Measurements from ENCODE around the gene YIF1A.

DNA sequence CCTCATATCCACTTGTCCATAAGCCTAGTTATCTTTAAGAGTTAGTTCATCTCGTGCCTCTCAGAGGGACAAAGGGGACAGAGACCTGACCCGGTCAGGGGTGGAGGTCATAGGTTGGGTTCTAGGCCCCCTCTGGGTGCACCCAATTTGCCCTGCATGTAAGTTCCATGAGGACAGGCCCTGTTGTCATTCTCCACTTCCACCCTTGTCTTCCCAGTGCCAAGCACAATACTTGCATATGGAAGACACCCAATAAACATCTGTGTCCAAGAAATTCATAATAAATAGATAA, 1.3 kb upstream of the YIF1A start:
- TF ChIP-seq POLR2AphosphoS5 (IDR thresholded peaks at IDR 0.05; ENCODE audit: low read depth, low read length) = no peak
- TF ChIP-seq RXRA (IDR thresholded peaks at IDR 0.05; ENCODE audit: borderline replicate concordance, low read depth) = no peak
- TF ChIP-seq, protein P1, sequence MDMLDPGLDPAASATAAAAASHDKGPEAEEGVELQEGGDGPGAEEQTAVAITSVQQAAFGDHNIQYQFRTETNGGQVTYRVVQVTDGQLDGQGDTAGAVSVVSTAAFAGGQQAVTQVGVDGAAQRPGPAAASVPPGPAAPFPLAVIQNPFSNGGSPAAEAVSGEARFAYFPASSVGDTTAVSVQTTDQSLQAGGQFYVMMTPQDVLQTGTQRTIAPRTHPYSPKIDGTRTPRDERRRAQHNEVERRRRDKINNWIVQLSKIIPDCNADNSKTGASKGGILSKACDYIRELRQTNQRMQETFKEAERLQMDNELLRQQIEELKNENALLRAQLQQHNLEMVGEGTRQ (IDR thresholded peaks at IDR 0.05; ENCODE audit: borderline replicate concordance, low read depth, low read length) = no peak
- no peak for TF ChIP-seq RFX5 (IDR thresholded peaks at IDR 0.05; ENCODE audit: low read length)
- TF ChIP-seq, protein P2, sequence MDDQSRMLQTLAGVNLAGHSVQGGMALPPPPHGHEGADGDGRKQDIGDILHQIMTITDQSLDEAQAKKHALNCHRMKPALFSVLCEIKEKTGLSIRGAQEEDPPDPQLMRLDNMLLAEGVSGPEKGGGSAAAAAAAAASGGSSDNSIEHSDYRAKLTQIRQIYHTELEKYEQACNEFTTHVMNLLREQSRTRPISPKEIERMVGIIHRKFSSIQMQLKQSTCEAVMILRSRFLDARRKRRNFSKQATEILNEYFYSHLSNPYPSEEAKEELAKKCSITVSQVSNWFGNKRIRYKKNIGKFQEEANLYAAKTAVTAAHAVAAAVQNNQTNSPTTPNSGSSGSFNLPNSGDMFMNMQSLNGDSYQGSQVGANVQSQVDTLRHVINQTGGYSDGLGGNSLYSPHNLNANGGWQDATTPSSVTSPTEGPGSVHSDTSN (IDR thresholded peaks at IDR 0.05) = no peak
- TF ChIP-seq, protein P3, sequence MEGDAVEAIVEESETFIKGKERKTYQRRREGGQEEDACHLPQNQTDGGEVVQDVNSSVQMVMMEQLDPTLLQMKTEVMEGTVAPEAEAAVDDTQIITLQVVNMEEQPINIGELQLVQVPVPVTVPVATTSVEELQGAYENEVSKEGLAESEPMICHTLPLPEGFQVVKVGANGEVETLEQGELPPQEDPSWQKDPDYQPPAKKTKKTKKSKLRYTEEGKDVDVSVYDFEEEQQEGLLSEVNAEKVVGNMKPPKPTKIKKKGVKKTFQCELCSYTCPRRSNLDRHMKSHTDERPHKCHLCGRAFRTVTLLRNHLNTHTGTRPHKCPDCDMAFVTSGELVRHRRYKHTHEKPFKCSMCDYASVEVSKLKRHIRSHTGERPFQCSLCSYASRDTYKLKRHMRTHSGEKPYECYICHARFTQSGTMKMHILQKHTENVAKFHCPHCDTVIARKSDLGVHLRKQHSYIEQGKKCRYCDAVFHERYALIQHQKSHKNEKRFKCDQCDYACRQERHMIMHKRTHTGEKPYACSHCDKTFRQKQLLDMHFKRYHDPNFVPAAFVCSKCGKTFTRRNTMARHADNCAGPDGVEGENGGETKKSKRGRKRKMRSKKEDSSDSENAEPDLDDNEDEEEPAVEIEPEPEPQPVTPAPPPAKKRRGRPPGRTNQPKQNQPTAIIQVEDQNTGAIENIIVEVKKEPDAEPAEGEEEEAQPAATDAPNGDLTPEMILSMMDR (IDR thresholded peaks at IDR 0.05) = no peak
- TF ChIP-seq EZH2phosphoT487 (IDR thresholded peaks at IDR 0.05; ENCODE audit: borderline replicate concordance, low read depth) = no peak
- TF ChIP-seq, protein P4, sequence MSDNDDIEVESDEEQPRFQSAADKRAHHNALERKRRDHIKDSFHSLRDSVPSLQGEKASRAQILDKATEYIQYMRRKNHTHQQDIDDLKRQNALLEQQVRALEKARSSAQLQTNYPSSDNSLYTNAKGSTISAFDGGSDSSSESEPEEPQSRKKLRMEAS (IDR thresholded peaks at IDR 0.05; ENCODE audit: low read depth) = no peak
- TF ChIP-seq GATA2 (CRISPR knock-in tag; IDR thresholded peaks at IDR 0.05) = no peak
- no peak for TF ChIP-seq EP300 (IDR thresholded peaks at IDR 0.05; ENCODE audit: borderline replicate concordance in 1 of 2, low read depth in 1 of 2, low read length in 1 of 2)
- no peak for TF ChIP-seq FOXM1 (IDR thresholded peaks at IDR 0.05; ENCODE audit: low read depth)
- no peak for TF ChIP-seq MEF2A (IDR thresholded peaks at IDR 0.05; ENCODE audit: borderline replicate concordance, low read depth)
- TF ChIP-seq TCF12 (IDR thresholded peaks at IDR 0.05) = no peak

All from SK-N-SH (cell line).